ENCODE data around the gene PXYLP1.

Gene PXYLP1

DNA sequence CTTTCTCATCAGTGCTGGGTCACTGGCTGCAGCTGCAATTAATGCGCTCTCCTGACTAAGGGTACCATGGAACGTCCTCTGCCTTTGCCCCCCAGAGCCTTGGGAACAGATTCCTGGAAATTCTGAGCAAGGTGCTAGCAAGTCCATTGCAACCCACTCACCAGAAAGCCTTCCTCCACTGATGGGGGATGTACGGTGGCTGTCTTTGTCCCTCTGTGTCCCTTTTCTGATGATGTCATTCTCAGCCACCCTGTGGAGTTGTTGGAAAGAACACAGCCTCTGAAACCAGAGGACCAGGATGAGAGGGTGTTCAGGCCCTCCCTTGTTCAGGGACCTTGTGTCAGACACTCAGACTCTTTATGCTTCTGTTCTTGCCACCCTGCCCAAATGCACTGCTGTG is 98.6 kb downstream of the PXYLP1 start:
- DNase-seq, result no peak

DNA sequence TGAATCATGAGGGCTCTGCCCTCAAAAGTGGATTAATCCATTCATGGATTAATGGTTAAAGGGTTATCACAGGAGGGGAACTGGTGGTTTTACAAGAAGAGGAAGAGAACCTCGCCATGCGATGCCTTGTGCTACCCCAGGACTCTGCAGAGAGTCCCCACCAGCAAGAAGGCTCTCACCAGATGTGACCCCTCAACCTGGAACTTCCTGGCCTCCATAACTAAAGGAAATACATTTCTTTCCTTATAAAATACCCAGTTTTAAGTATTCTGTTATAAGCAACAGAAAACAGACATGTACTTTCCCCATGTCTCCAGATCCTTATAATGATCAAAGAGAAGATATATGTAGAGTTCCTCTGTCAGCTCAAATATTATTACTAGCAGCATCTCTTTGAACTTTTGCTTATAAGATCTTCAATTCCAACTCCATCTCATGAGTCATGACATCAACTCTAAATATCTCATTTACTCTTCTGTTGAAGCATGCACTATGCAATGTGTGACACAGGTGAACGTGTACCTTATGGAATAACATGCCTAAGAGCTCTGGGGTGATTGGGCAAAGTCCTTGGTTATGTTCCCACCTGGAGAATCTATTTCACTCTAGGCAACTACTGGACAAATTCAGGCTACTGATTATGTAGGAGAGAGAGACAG is 99.2 kb downstream of the PXYLP1 start:
- no peak for DNase-seq

DNA sequence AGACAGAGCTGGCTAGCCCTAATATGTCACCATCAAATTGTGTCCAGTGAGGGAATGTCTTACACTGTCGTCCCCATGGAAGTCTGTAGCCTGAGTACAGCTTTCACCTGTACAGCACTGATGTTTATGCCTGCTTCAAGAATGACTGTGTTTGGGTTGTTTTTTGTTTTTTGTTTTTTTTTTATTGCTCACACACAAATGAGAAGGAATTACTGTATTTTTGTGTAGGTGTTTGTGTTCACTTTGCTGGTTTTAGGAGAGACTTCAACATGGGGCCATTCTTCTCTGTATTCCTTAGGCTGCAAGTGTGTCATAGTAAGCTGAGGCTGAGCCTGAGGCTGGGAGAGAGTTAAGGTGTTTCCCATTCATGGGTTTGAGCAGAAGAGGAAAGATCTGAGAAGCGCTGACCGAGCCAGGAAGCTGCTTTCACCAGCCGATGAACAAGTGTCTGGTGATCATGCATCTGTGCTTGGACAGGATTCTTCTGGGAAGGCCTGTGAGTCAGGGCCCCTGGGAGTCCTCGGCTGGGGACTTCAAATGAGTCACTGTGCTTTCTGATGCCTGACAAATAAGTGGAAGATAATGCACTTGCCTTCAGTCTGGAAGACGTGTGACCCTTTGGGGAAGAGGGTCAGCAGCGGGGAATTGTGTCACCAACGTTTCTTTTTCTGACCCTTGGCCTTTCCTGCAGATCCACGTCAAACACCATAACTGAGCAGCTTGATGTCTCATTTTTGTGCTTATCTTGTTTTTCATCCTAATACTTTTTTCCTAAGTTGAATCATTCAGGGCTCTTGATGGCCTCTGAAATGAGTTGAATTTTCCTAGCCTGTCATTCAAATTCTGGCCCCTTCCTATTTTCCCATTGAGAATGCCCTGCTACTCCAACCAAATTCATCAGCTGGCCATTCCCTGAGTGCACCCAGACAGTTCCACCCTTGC is 100.0 kb downstream of the PXYLP1 start:
- DNase-seq, result no peak

DNA sequence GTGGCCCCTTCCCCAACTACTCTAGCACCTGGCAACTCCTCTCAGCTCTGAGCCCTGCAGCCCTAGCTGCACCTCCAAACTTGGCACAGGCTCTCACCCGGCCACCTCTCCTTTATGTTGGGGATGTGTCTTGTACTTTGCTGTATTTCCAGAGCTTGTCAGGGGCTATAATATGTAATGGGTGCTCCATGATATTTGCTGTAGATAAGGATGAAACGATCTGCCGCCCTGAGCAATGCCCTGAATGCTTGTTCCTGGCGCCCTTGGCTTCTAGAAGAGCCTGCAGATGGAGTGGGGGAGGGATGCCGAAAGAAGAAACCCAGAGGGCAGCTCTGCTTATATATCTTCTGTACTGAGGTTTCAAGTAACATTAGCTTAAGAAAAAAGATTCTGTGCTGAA is 100.8 kb downstream of the PXYLP1 start:
- DNase-seq, result no peak

DNA sequence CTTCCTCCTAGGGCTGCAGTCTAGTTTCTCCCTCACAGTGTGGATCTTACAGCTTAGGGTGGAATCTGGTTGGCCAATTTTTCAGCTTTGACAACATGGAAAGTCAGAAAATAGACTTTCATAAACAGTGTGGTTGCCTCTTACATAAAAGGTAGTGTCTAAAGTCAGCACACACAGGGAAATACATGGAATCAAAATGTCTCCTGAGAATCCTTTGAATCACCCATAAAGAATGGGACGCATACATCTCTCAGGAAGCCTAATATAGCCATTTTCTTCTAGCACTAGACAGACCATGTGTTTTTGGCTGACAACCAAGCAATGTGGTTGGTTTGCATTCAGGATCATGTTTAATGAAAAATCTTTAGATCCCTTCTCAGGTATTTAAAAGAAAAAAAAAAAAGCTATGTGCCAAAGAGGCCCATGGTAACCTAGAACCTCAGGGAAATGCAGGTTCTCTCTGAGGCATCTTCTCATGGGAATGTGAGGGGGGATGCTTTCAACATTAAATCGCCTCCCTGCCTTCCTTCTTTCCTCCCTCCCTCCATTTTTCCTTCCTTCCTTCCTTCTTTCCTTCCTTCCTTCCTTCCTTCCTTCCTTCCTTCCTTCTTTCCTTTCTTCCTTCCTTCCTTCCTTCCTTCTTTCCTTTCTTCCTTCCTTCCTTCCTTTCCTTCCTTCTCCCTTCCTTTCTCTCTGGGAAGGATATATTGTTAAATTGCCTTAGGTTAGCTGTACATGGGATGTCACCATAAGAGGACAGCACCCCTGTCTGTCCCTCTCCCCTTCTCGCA is 102.4 kb downstream of the PXYLP1 start:
- no peak for DNase-seq

DNA sequence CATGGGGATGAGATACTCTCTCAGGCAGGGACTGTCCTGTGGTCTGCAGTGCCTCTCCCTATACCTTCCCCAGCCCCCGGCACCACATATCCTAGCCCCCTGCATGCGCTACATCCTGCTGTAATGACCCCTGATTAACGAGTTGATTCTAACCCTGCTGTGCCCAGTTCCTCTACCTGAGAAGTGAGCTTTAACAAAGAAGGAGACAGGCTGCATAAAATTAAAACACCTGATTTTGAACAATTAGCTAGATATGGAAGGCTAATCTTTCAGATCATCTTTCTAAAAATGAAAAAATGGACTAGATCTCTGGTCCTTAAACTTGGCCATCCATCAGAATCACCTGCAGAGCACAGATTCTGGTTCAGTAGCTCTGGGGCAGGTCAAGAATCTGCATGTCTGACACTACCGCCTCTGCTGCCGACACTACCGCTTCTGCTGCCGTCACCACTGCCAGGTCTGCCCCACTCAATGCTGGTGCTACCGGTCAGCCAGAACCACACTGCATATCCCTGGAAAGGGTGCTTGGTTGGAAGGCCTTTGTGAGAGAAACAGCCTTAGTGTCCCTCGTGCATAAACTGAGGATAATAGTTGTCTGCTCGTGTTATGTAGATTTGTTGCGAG is 103.1 kb downstream of the PXYLP1 start:
- no peak for DNase-seq

DNA sequence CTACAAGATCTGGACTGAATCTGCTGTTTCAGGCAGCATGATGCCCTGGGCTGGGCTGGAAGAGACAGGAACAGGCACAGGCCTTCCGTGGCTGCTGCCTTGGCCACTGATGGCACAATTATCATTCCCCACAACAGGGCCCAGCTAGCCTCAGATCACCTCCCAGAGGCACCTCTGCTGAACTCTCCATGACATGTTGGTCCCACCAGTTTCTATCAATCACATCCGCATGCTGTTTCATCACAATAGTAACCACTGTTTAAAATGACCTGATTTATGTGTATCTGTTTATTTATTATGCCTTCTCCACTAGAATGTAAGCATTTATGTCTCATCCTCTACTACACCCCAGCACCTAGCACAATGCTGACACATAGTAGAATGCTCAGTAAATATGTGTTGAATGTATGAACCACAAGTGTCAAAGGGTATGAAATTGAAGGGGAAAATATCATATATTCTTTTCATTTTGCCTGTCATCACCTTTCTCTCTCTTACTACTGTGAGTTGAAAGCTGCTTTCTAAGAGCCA is 104.0 kb downstream of the PXYLP1 start:
- DNase-seq, result no peak

DNA sequence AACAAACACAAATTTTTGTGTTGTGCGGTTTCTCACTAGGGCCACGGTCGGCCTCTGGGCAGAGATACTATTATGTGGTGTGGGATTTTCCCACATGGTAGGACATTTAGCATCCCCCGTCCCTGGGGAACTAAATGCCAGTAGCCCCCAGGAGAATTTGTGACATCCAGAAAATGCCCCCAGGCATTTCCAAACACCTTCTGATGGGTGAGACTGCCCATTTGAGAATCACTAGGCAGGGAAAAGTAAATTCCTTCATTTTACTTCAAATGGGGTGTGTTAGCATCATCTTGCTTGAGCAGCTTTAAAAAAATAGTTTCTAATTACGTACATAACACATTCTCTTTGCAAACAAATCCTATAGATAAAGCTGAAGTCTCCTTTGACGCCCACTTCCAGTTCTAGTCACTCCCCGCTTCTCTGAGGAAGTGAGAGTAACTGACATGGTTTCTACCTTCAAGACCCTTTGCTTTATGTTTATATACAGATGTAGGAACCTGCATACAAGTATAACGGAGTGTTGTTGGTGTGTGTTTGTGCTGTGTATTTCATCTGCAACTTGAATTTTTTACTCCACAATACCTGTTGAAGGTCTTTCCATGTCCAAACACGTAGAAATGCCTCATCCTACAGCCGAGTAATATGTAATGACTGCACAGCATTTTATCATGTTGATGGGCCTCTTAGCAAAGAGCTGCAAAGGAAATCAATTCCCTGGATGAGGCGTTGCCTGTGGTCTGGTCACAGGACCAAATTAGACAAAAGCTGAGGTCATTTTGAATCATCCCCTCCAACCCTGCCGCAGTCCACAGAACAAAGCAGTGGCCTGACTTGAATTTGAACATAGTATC is 105.3 kb downstream of the PXYLP1 start:
- DNase-seq, result no peak

DNA sequence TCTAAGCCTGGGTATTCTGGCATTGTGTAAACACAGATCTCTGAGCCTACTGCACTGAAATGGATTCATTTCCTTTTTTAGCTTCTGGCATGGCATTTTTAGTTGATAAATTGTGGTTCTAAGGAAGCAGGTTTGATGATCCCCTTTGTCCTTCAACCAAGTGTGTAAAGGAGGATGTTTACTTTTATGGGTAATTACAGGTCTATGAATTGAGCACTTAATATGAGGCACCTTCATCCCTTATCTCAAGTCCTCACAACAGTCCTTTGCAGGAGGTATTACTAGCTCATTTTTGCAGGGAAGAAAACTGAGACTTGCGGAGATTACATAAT is 105.9 kb downstream of the PXYLP1 start:
- DNase-seq, result no peak

DNA sequence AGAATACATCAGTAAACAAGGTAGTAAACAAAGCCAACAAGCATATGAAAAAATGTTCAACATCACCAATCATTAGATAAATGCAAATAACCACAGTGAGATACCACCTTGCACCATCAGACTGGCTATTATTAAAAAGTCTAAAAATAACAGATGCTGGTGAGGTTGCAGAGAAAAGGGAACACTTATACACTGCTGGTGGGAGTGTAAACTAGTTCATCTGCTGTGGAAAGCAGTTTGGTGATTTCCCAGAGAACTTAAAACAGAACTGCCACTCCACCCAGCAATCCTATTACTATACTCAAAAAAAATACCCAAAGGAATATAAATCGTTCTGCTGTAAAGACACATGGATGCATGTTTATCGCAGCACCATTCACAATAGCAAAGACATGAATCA is 106.4 kb downstream of the PXYLP1 start:
- DNase-seq, result no peak

DNA sequence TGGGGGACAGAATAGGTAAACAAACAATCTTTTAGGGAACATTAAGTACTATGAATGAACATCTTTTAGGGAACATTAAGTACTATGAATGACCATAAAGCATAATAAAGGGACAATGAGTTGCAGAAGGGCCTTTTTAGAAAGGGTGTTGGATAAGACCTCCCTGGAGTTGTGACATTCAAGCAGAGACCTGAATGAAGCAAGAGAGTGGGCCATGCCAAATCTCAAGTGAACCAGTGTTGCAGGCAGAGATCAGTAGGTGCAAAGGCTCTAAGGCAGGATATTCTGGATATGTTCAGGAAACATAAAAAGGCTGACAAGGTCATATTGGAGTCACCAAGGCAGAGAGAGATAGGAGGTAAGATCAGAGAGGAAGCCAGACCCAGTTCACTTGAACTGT is 107.3 kb downstream of the PXYLP1 start:
- DNase-seq, result no peak

DNA sequence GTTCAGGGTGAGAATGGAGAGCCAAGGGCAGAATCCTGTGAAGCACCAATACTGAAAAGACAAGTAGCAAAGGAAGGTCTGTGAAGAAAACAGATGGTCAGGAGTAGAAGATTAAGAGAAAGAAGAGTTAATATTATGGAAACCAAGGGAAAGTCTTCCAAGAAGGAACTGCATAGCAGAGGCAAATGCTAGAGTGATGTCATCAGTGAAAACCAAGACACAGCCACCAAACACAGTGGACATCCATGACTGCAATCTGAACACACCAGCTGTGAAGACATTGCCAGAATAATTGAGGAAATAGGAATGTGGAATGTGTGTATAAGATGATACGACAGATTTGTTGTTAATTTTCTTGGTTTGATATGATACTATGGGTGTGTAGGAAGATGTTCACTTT is 109.9 kb downstream of the PXYLP1 start:
- DNase-seq, result no peak

DNA sequence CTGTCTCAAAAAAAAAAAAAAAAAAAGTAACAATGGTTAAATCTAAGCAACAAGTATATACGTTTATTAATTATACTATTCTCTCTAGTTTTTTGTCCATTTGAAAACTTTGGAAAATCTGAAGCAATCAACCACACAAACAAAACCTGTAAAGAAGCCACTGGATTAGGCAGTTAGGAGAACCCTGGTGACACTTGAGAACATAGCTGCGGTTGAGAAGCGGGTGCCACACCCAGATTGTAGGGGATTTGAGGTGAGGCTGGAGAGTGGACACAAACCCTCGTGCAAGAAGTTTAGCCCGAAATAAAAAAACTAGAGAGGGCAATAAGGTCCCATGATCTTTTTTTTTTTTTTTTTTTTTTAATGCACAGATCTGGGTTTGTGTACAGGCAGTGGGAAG is 110.8 kb downstream of the PXYLP1 start:
- no peak for DNase-seq

DNA sequence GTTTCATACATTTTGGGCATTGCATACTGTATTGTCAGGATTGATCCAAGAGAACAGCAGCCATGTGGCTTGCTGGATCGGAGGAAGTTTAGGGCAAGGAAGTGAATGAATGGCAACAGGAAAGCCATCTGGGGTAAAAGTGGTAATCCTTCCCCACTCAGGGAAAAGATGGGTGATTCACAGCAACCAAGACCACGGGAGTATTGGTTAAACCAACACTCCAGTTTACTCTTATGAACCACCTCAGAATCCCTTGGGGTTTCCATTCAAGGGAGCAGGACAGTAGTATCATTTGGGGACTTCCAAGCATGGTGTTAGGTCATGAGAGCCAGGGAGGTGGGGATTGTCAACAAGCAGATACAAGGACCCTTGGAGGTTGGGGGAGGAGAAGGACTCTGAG is 111.5 kb downstream of the PXYLP1 start:
- DNase-seq, result no peak

DNA sequence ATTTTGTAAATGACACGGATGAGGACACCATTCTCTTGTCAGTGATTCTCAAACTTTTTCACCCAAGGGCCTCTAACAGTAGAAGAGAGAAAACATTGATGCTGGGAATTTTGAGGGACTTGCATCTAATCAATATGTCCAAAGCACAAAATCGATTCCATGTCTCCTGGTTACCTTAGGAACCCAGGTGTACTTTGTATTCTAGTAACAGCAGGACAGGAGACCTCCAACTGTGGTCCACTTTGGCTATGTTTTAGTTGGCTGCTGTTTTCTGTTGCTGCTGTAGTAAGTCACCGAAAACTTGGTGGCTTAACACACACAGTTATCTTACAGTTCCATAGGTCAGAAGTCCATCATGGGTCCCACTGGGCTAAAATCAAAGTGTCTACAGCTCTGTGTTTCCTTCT is 112.2 kb downstream of the PXYLP1 start:
- no peak for DNase-seq
